H9 (cell line): ENCODE data around the gene YRDC. TPM values are rescaled to one million over a fixed set of nuclear protein-coding genes. Genes with fewer than 3 reads are reported as not detected.

Experiments used
- DNase-seq: peaks from one replicate; pipeline ENCODE4 v3.0.0-alpha.2; 2017
- H2AFZ ChIP-seq: one replicate; pipeline ENCODE4 v1.6.1; 2013; ENCODE audit warnings: mild to moderate bottlenecking, low read length, control low read depth, moderate library complexity
- H2AK5ac ChIP-seq: 2 replicates; pipeline ENCODE4 v1.6.1; 2013; ENCODE audit warnings: low read length, control low read depth, mixed read lengths; ENCODE audit not compliant: insufficient read length
- H2BK120ac ChIP-seq: one replicate; pipeline ENCODE4 v1.6.1; 2013; ENCODE audit warnings: low read depth, mild to moderate bottlenecking, low read length, control low read depth, inconsistent platforms; ENCODE audit not compliant: poor library complexity, severe bottlenecking
- H2BK12ac ChIP-seq: 2 replicates; pipeline ENCODE4 v1.6.1; 2013; ENCODE audit warnings: low read length, control low read depth, mixed read lengths, low read depth; ENCODE audit not compliant: insufficient read length
- H2BK15ac ChIP-seq: 2 replicates; pipeline ENCODE4 v1.6.1; 2013; ENCODE audit warnings: low read depth, low read length, control low read depth
- H2BK20ac ChIP-seq: one replicate; pipeline ENCODE4 v1.6.1; 2013; ENCODE audit warnings: low read depth, mild to moderate bottlenecking, low read length, control low read depth, inconsistent platforms; ENCODE audit not compliant: poor library complexity, severe bottlenecking
- H2BK5ac ChIP-seq: 2 replicates; pipeline ENCODE4 v1.6.1; 2013; ENCODE audit warnings: low read length, control low read depth, mixed read lengths; ENCODE audit not compliant: insufficient read length
- H3K14ac ChIP-seq: 2 replicates; pipeline ENCODE4 v1.6.1; 2013; ENCODE audit warnings: low read length, control low read depth; ENCODE audit not compliant: insufficient read depth
- H3K18ac ChIP-seq: 2 replicates; pipeline ENCODE4 v1.6.1; 2013; ENCODE audit warnings: low read depth, mild to moderate bottlenecking, mixed read lengths, low read length, control low read depth; ENCODE audit not compliant: insufficient read length
- H3K23ac ChIP-seq: 2 replicates; pipeline ENCODE4 v1.6.1; 2013; ENCODE audit warnings: low read length, control low read depth, mixed read lengths, low read depth; ENCODE audit not compliant: insufficient read length
- H3K23me2 ChIP-seq: 2 replicates; pipeline ENCODE4 v1.6.1; 2013; ENCODE audit warnings: low read depth, mild to moderate bottlenecking, mixed read lengths, low read length, control low read depth; ENCODE audit not compliant: insufficient read length, poor library complexity, severe bottlenecking
- H3K27ac ChIP-seq: 2 replicates; pipeline ENCODE4 v1.5.1; 2013; ENCODE audit warnings: low read length, control low read depth, mixed read lengths, low read depth; ENCODE audit not compliant: insufficient read length
- H3K27me3 ChIP-seq: 2 replicates; pipeline ENCODE4 v1.6.1; 2013; ENCODE audit warnings: low read length, control low read depth, inconsistent platforms; ENCODE audit not compliant: insufficient read depth
- H3K4ac ChIP-seq: 2 replicates; pipeline ENCODE4 v1.6.1; 2013; ENCODE audit warnings: low read depth, mild to moderate bottlenecking, control low read depth, inconsistent platforms, low read length, moderate library complexity
- H3K4me1 ChIP-seq: 2 replicates; pipeline ENCODE4 v1.6.1; 2013; ENCODE audit warnings: low read length, control low read depth, inconsistent platforms; ENCODE audit not compliant: insufficient read depth
- H3K4me2 ChIP-seq: 2 replicates; pipeline ENCODE4 v1.6.1; 2013; ENCODE audit warnings: low read length, control low read depth, mixed read lengths; ENCODE audit not compliant: insufficient read length, insufficient read depth
- H3K56ac ChIP-seq: 2 replicates; pipeline ENCODE4 v1.6.1; 2013; ENCODE audit warnings: low read depth, mild to moderate bottlenecking, mixed read lengths, low read length, control low read depth; ENCODE audit not compliant: insufficient read length
- H3K79me1 ChIP-seq: 2 replicates; pipeline ENCODE4 v1.6.1; 2013; ENCODE audit warnings: low read depth, mild to moderate bottlenecking, moderate library complexity, low read length, control low read depth, inconsistent platforms; ENCODE audit not compliant: insufficient read depth, poor library complexity, severe bottlenecking
- H3K79me2 ChIP-seq: 2 replicates; pipeline ENCODE4 v1.6.1; 2013; ENCODE audit warnings: low read length, control low read depth, inconsistent platforms; ENCODE audit not compliant: insufficient read depth
- H3K9ac ChIP-seq: 2 replicates; pipeline ENCODE4 v1.6.1; 2013; ENCODE audit warnings: low read length, control low read depth, mixed read lengths; ENCODE audit not compliant: insufficient read length; ENCODE audit errors: extremely low read depth
- H3K9me3 ChIP-seq: one replicate; pipeline ENCODE4 v1.6.1; 2013; ENCODE audit warnings: low read depth, low read length, inconsistent platforms; ENCODE audit not compliant: control insufficient read depth
- H3T11ph ChIP-seq: one replicate; pipeline ENCODE4 v1.6.1; 2013; ENCODE audit warnings: mild to moderate bottlenecking, low read length, control low read depth, inconsistent platforms
- H4K20me1 ChIP-seq: one replicate; pipeline ENCODE4 v1.6.1; 2013; ENCODE audit not compliant: control insufficient read depth, insufficient read length, insufficient read depth
- H4K5ac ChIP-seq: 2 replicates; pipeline ENCODE4 v1.6.1; 2013; ENCODE audit warnings: low read depth, mild to moderate bottlenecking, mixed read lengths, low read length, control low read depth; ENCODE audit not compliant: insufficient read length
- H4K8ac ChIP-seq: replicated peaks from 2 replicates; pipeline ENCODE4 v1.6.1; 2013; ENCODE audit warnings: low read length, control low read depth, mixed read lengths, low read depth; ENCODE audit not compliant: insufficient read length
- H4K91ac ChIP-seq: 2 replicates; pipeline ENCODE4 v1.6.1; 2013; ENCODE audit warnings: low read depth, mild to moderate bottlenecking, moderate library complexity, mixed read lengths, low read length, control low read depth; ENCODE audit not compliant: insufficient read length
- H3K27ac Mint-ChIP-seq, 3 experiments: 2 replicates in 2 of 3; 3 replicates in 1 of 3; pipeline ENCODE4 v1.8.0; 2020 to 2021; ENCODE audit warnings: mixed read lengths in 3 of 3, mild to moderate bottlenecking in 1 of 3, moderate library complexity in 1 of 3
- H3K27me3 Mint-ChIP-seq: 2 replicates; pipeline ENCODE4 v1.8.0; 2021; ENCODE audit warnings: low read depth, mild to moderate bottlenecking, moderate library complexity, mixed read lengths
- H3K36me3 Mint-ChIP-seq, 3 experiments: 2 replicates in 2 of 3; 3 replicates in 1 of 3; pipeline ENCODE4 v1.8.0; 2020 to 2021; ENCODE audit warnings: low read depth in 3 of 3, mixed read lengths in 3 of 3; ENCODE audit not compliant: insufficient read depth in 1 of 3
- H3K4me1 Mint-ChIP-seq, 2 experiments: 2 replicates each; pipeline ENCODE4 v1.8.0; 2020; ENCODE audit warnings: mixed read lengths in 2 of 2
- H3K4me3 Mint-ChIP-seq, 2 experiments: 2 replicates in 1 of 2; 3 replicates in 1 of 2; pipeline ENCODE4 v1.8.0; 2020 to 2021; ENCODE audit warnings: mild to moderate bottlenecking in 2 of 2, mixed read lengths in 2 of 2, moderate library complexity in 1 of 2
- H3K9me3 Mint-ChIP-seq, 2 experiments: 2 replicates in 1 of 2; 3 replicates in 1 of 2; pipeline ENCODE4 v1.8.0; 2020; ENCODE audit warnings: mild to moderate bottlenecking in 2 of 2, mixed read lengths in 2 of 2, moderate library complexity in 1 of 2
- CTCF ChIP-seq: fragments of 200-600 bp; sonication (generic); conservative IDR thresholded peaks from 3 replicates; pipeline ENCODE4 v1.8.0; 2021; ENCODE audit warnings: antibody characterized with exemption, mild to moderate bottlenecking
- WGBS: extraction: QIAGEN DNeasy Blood & Tissue Kit; methylation state at CpG from one replicate; pipeline ENCODE4 v1.1.7; 2013; ENCODE audit warnings: missing lambda C conversion rate, low lambda C conversion rate, mixed read lengths; ENCODE audit not compliant: insufficient read length; ENCODE audit errors: extremely low coverage; 5-methylcytosine and 5-hydroxymethylcytosine counted together
- total RNA-seq: library from RNA; stranded (reverse); gene quantifications from 2 replicates; pipeline ENCODE4 v1.2.1, GENCODE V29; 2021

The YRDC gene
- total RNA-seq, 1 experiment from 2014 or later: 28.0 TPM

- Mint-ChIP-seq H3K36me3 (peaks cover 6 to 47% (median 26%) of the 10 kb centered on the region in 3 experiments; a peak in 6 of 7 replicates), H3K4me1 (peaks cover 3 to 13% of the 10 kb centered on the region in 2 experiments; a peak in 3 of 4 replicates), H3K27me3 (no peaks in the 10 kb centered on the region), H3K27ac (peak overlapping the region in 2 of 3 experiments; percentile 15 to 61; a peak in 2 of 7 replicates), H3K4me3 (no peak overlapping the region), H3K9me3 (no peaks in the 10 kb centered on the region)
- Histone ChIP-seq H3K4me2 (no peak overlapping the region), H3K23ac (no peak overlapping the region), H4K91ac (no peak overlapping the region), H2AFZ (no peak overlapping the region), H3K79me2 (no peaks in the 10 kb centered on the region), H3K9ac (no peak overlapping the region), H2BK12ac (no peak overlapping the region), H3K4ac (no peak overlapping the region), H2BK15ac (no peak overlapping the region), H2AK5ac (no peak overlapping the region), H2BK20ac (no peak overlapping the region), H3K14ac (no peak overlapping the region), H3K27ac (no peak overlapping the region), H3T11ph (no peak overlapping the region), H4K5ac (no peak overlapping the region), H3K56ac (no peak overlapping the region), H4K20me1 (no peaks in the 10 kb centered on the region), H3K4me1 (no peaks in the 10 kb centered on the region), H4K8ac (no peak overlapping the region), H3K23me2 (no peaks in the 10 kb centered on the region), H3K18ac (no peak overlapping the region), H2BK120ac (no peak overlapping the region), H2BK5ac (no peak overlapping the region), H3K79me1 (no peaks in the 10 kb centered on the region), H3K27me3 (no peaks in the 10 kb centered on the region), H3K9me3 (no peaks in the 10 kb centered on the region)
- WGBS: no CpG with 5 or more reads among the region's 7 CpGs
- no peak for DNase-seq
- TF ChIP-seq CTCF: no peak
Measured at GRCh38 chr1:37814252-37814651, 6.2 kb upstream of the YRDC start.
